ENCODE data around the gene CSMD2.

DNA sequence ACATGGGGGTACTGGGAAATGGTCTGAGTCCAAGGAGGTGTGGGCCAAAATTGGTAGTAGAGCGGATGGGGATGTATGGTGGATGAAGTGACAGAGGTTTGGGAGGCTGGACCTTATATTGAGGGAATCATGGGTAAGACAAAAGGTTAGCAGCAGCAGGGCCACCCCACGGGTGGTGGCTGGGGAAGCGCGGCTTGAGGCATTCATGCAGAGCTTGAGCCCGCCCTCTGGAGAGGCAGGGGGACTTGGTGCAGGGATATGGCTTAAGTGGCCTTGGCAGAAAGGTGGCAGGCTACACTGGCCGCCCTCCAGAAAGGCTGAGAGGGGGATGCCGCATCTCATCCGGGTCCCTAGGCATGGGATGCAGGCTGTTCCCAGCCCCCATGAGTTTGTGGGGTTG lies 269.6 kb downstream of the CSMD2 start:
- TF ChIP-seq CTCF (conservative IDR thresholded peaks at IDR 0.05; ENCODE audit: low read length): no peak
- no peak for TF ChIP-seq EZH2phosphoT487 (IDR thresholded peaks at IDR 0.05; ENCODE audit: borderline replicate concordance, low read depth, low read length)
